Upper lobe of left lung (tissue), 6 donors: Measurements from ENCODE around the gene SAMD3. TPM values are rescaled to one million over a fixed set of nuclear protein-coding genes. Genes with fewer than 3 reads are reported as not detected.

Source experiments
- ATAC-seq, 2 donors: fragments of 200-7000 bp; cut with Tn5 transposase; one replicate each; pipeline ENCODE4 v1.9.1; 2022; ENCODE audit warnings: mild to moderate bottlenecking in 2 of 2, moderate library complexity in 2 of 2; ENCODE audit not compliant: low FRiP score in 2 of 2
- DNase-seq, 2 donors: peaks; one replicate each; pipeline ENCODE4 v3.0.0-alpha.2; 2019 to 2020
- H3K27ac ChIP-seq, 4 donors: fragments of 200-600 bp; sonication (generic); one replicate each; pipeline ENCODE4 v1.5.1; 2016 to 2019
- H3K27me3 ChIP-seq, 4 donors: fragments of 200-600 bp; sonication (generic); one replicate each; pipeline ENCODE4 v1.5.1; 2017 to 2019
- H3K36me3 ChIP-seq, 4 donors: fragments of 200-600 bp; sonication (generic); one replicate each; pipeline ENCODE4 v1.5.1; 2016 to 2019
- H3K4me1 ChIP-seq, 4 donors: fragments of 200-600 bp; sonication (generic); one replicate each; pipeline ENCODE4 v1.5.1; 2018 to 2019
- H3K4me3 ChIP-seq, 4 donors: fragments of 200-600 bp; sonication (generic); one replicate each; pipeline ENCODE4 v1.5.1; 2017 to 2019; ENCODE audit warnings: mild to moderate bottlenecking in 2 of 4, moderate library complexity in 1 of 4
- H3K9me3 ChIP-seq, 4 donors: fragments of 200-600 bp; sonication (generic); one replicate each; pipeline ENCODE4 v1.5.1; 2018 to 2019
- EP300 ChIP-seq, 4 donors: sonication (generic); formaldehyde crosslinking; IDR thresholded peaks; one replicate each; pipeline ENCODE4 v1.5.1; 2017; ENCODE audit warnings: antibody characterized with exemption in 4 of 4, control low read depth in 2 of 4
- POLR2A ChIP-seq, 4 donors: fragments of 450-650 bp; IDR thresholded peaks; one replicate each; pipeline ENCODE4 v1.5.1; 2016 to 2017; ENCODE audit warnings: antibody characterized with exemption in 4 of 4, mild to moderate bottlenecking in 2 of 4
- POLR2AphosphoS5 ChIP-seq, 2 donors: sonication (generic); formaldehyde crosslinking; IDR thresholded peaks; one replicate each; pipeline ENCODE4 v1.5.1; 2017; ENCODE audit warnings: antibody characterized with exemption in 2 of 2
- WGBS, 2 donors: methylation state at CpG; one replicate each; pipeline ENCODE4 v1.1.5; 2017 to 2018; 5-methylcytosine and 5-hydroxymethylcytosine counted together
- total RNA-seq, 6 donors: library from RNA; depleted of rRNA in 4 of 6; stranded (reverse); fragments of >200 nt in 4 of 6; gene quantifications; one replicate each; pipeline versions ENCODE4 v1.1.0 to v1.2.1, GENCODE V29; 2016 to 2021
- TF ChIP-seq, protein P1 (sequence below), 6 experiments: fragments of 450-650 bp in 4 of 6; fragments of 200-600 bp in 2 of 6; sonication (generic) in 2 of 6; IDR thresholded peaks; one replicate each; pipeline ENCODE4 v1.5.1; 2016 to 2019; ENCODE audit warnings: antibody characterized with exemption in 6 of 6
- donor health status: DM: no; HTN: no; CAD: no; lungs with moderate emphysema.
- donor health status: DM: no; HTN: yes; CAD: no; lungs with severe emphysema.

SAMD3 gene
- total RNA-seq, 6 donors from 2014 or later = 2.8 to 11.4 (median 5.2) TPM

DNA sequence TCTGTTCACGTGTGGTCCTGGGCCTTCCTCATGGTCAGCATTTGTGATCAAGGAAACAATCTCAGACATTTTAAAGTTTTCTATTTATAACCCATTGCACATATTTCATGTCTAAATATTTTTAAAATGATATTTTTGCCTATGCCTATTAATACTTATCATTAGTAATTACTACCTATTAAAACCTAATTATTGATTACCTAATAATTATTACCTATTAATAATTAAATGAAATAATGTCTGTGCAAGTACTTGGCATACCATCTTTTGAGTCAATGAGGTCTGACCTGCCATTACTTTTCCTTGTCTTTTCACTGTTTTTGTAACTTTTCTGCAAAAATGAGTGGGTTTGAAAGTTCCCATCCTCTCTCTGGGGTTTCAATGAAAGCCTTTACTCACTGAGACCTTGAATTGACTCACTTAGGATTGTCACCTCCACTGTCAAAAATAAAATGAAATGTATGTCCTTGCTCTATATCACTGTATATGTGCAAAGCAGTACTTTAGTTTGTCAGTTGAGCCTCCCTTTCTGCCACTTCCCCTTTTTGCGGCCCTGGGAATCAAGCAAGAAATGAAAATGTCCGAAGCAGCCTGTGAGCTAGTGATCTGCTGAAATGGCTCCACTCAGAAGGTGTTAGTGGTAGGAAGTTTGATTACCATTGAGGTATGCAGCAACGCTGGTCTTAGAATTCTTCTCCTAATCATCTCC, 116.6 kb downstream of the SAMD3 start:
- no peak for DNase-seq
- 80 to 84% methylated on average over 4 of the region's 4 CpGs for WGBS, 2 donors
- no peak for ATAC-seq

DNA sequence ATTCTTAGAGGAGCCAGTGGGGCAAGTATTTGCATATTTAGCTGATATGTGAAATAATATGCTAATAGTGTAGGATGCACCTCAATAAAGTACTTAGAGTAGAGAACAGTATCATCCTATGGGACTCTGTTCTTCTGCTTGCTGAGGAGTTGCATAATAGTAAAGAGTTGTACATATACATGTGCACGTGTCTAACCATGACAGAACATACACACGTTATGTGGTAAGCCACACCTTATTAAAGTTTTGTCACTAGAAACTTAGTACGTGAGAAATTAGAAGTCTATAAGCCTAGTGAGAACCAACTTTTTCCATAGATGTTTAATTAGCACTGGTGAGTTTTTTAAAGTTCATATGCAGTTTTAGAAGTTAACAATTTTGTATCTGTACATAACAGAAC, 123.6 kb downstream of the SAMD3 start:
- ATAC-seq (no peak), DNase-seq (no peak)
- H3K27ac ChIP-seq = no peak overlapping the region
- TF ChIP-seq POLR2AphosphoS5 (IDR thresholded peaks at IDR 0.05) = no peak
- no peak for TF ChIP-seq EP300 (IDR thresholded peaks at IDR 0.05)
- TF ChIP-seq, protein P1, sequence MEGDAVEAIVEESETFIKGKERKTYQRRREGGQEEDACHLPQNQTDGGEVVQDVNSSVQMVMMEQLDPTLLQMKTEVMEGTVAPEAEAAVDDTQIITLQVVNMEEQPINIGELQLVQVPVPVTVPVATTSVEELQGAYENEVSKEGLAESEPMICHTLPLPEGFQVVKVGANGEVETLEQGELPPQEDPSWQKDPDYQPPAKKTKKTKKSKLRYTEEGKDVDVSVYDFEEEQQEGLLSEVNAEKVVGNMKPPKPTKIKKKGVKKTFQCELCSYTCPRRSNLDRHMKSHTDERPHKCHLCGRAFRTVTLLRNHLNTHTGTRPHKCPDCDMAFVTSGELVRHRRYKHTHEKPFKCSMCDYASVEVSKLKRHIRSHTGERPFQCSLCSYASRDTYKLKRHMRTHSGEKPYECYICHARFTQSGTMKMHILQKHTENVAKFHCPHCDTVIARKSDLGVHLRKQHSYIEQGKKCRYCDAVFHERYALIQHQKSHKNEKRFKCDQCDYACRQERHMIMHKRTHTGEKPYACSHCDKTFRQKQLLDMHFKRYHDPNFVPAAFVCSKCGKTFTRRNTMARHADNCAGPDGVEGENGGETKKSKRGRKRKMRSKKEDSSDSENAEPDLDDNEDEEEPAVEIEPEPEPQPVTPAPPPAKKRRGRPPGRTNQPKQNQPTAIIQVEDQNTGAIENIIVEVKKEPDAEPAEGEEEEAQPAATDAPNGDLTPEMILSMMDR (IDR thresholded peaks at IDR 0.05) = no peak
- no peak for TF ChIP-seq POLR2A (IDR thresholded peaks at IDR 0.05)
- H3K9me3 ChIP-seq = no peaks in the 10 kb centered on the region
- 91 to 92% methylated on average over 3 of the region's 3 CpGs for WGBS, 2 donors
- H3K4me1 ChIP-seq = no peaks in the 10 kb centered on the region
- no peaks in the 10 kb centered on the region for H3K27me3 ChIP-seq
- no peak overlapping the region for H3K4me3 ChIP-seq
- peaks cover 0 to 5% (median 0%) of the 10 kb centered on the region in 4 donors for H3K36me3 ChIP-seq

More for the DNA sequence above, 116.6 kb downstream of the SAMD3 start:
- Histone ChIP-seq H3K27me3 (no peaks in the 10 kb centered on the region), H3K27ac (no peak overlapping the region), H3K4me1 (no peaks in the 10 kb centered on the region), H3K4me3 (no peak overlapping the region), H3K9me3 (no peaks in the 10 kb centered on the region), H3K36me3 (peaks cover 0 to 3% (median 0%) of the 10 kb centered on the region in 4 donors)
- TF ChIP-seq POLR2A (IDR thresholded peaks at IDR 0.05) (no peak), POLR2AphosphoS5 (IDR thresholded peaks at IDR 0.05) (no peak), EP300 (IDR thresholded peaks at IDR 0.05) (no peak)
- TF ChIP-seq, protein P1 (IDR thresholded peaks at IDR 0.05) = no peak

DNA sequence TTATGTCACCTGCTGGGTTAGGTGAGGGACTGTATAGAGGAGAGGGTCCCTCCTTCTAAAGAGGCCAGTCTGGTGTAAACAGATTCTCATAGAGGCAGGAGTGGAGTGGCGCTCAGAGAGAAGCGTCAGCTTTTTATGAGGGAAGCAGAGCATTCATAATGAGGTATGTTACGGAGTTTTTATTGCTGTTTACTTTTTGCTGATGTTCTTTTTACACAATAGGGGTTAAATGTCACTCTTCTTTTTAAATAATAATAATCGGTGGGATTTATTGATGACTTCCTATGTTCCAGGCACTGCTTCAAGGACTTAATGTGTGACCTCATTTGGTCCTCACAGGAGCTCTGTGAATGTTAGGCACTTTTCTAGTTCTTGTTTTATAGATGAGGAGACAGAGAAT, 124.4 kb downstream of the SAMD3 start:
- no peaks in the 10 kb centered on the region for H3K4me1 ChIP-seq
- no peaks in the 10 kb centered on the region for H3K27me3 ChIP-seq
- H3K36me3 ChIP-seq = peaks cover 0 to 4% (median 0%) of the 10 kb centered on the region in 4 donors
- H3K27ac ChIP-seq = no peak overlapping the region
- 65 to 75% methylated on average over 4 of the region's 4 CpGs for WGBS, 2 donors
- DNase-seq (no peak), ATAC-seq (no peak)
- TF ChIP-seq POLR2AphosphoS5 (IDR thresholded peaks at IDR 0.05) (no peak), EP300 (IDR thresholded peaks at IDR 0.05) (no peak)
- TF ChIP-seq, protein P1 (IDR thresholded peaks at IDR 0.05) = no peak
- no peak overlapping the region for H3K4me3 ChIP-seq
- H3K9me3 ChIP-seq = no peaks in the 10 kb centered on the region

Other genes with a start within 250 kb of the SAMD3 start
- gene L3MBTL3, start 204.4 kb downstream of the SAMD3 start, total RNA-seq = 1 to 10 TPM; 3.2 to 9.3 (median 6.5) TPM
- gene TMEM200A, start 143.1 kb upstream of the SAMD3 start, total RNA-seq = 1 to 10 TPM in 5 of 6 donors, under 1 TPM in 1; under 0.01 to 5.5 (median 3.3) TPM